HL-60 (cell line): ENCODE results near the gene KCNMA1.

ENCODE experiments used
- DNase-seq, 2 experiments: peaks; one replicate each; pipeline ENCODE4 v3.0.0-alpha.2; 2010 to 2020; ENCODE audit warnings: low read depth in 1 of 2, low spot score in 1 of 2
- H3K27ac ChIP-seq: fragments of 250-450 bp; sonication (Bioruptor Pico); replicated peaks from 2 replicates; pipeline ENCODE4 v1.5.1; 2020; ENCODE audit warnings: mild to moderate bottlenecking, moderate library complexity
- H3K27me3 ChIP-seq: fragments of 250-450 bp; sonication (Bioruptor Pico); 2 replicates; pipeline ENCODE4 v1.5.1; 2021; ENCODE audit warnings: mild to moderate bottlenecking, moderate library complexity; ENCODE audit not compliant: insufficient read depth, poor library complexity, severe bottlenecking
- H3K4me3 ChIP-seq: replicated peaks from 2 replicates; pipeline ENCODE4 v1.5.1; 2011; ENCODE audit warnings: mild to moderate bottlenecking, control low read depth, low read length; ENCODE audit not compliant: insufficient read depth
- CTCF ChIP-seq: IDR thresholded peaks from one replicate; pipeline ENCODE4 v1.5.1; 2011; ENCODE audit warnings: low read length, control low read depth, inconsistent platforms; ENCODE audit not compliant: insufficient read depth
- GABPA ChIP-seq: IDR thresholded peaks from 2 replicates; pipeline ENCODE4 v1.6.1; 2012; ENCODE audit warnings: low read depth
- POLR2AphosphoS5 ChIP-seq: IDR thresholded peaks from 2 replicates; pipeline ENCODE4 v1.6.1; 2012; ENCODE audit warnings: low read depth
- REST ChIP-seq: IDR thresholded peaks from 2 replicates; pipeline ENCODE4 v1.6.1; 2012; ENCODE audit warnings: low read depth; ENCODE audit not compliant: insufficient replicate concordance
- SPI1 ChIP-seq: IDR thresholded peaks from 2 replicates; pipeline ENCODE4 v1.6.1; 2012; ENCODE audit warnings: low read depth, mild to moderate bottlenecking, borderline replicate concordance

Gene KCNMA1

GRCh38 chr10:77385315-77385714 lies 252.3 kb downstream of the KCNMA1 start:
- TF ChIP-seq CTCF (no peak), GABPA (no peak), REST (no peak), SPI1 (no peak), POLR2AphosphoS5 (no peak)
- no peak overlapping the region for H3K27ac ChIP-seq
- no peak overlapping the region for H3K4me3 ChIP-seq
- no peak for DNase-seq
- H3K27me3 ChIP-seq, result peaks cover 8% of the 10 kb centered on the region

- no peak overlapping the region for H3K27ac ChIP-seq
- no peak overlapping the region for H3K4me3 ChIP-seq
- peaks cover 11% of the 10 kb centered on the region for H3K27me3 ChIP-seq
- DNase-seq, result no peak
- TF ChIP-seq POLR2AphosphoS5 (no peak), REST (no peak), CTCF (no peak), GABPA (no peak), SPI1 (no peak)
Observed at GRCh38 chr10:77383861-77384553, 253.6 kb downstream of the KCNMA1 start.

GRCh38 chr10:77381750-77382149 lies 255.9 kb downstream of the KCNMA1 start:
- DNase-seq, result no peak
- Histone ChIP-seq H3K27me3 (peaks cover 5% of the 10 kb centered on the region), H3K4me3 (no peak overlapping the region), H3K27ac (no peak overlapping the region)
- TF ChIP-seq CTCF, result no peak
- TF ChIP-seq GABPA, result no peak
- no peak for TF ChIP-seq POLR2AphosphoS5
- no peak for TF ChIP-seq SPI1
- no peak for TF ChIP-seq REST
